Small intestine (tissue), 16 donors: Measurements from ENCODE around the gene CPLANE2. TPM values are rescaled to one million over a fixed set of nuclear protein-coding genes. Genes with fewer than 3 reads are reported as not detected.

Experiments used
- DNase-seq, 2 donors: peaks; one replicate each; pipeline versions ENCODE4 v3.0.0 to v3.0.0-alpha.2; 2013
- FAIRE-seq: peaks from 2 replicates; lab custom pipeline; 2012; peaks lifted over from hg19 to GRCh38; lab: Jason Lieb, UNC
- H3K27ac ChIP-seq, 3 donors: one replicate each; pipeline ENCODE4 v1.5.1; 2013; ENCODE audit warnings: low read length in 2 of 3, mild to moderate bottlenecking in 2 of 3, control low read depth in 1 of 3, inconsistent platforms in 1 of 3, low read depth in 1 of 3, moderate library complexity in 1 of 3
- H3K27me3 ChIP-seq, 3 donors: one replicate each; pipeline ENCODE4 v1.6.1; 2013; ENCODE audit warnings: low read length in 3 of 3, inconsistent platforms in 1 of 3; ENCODE audit not compliant: control insufficient read depth in 3 of 3, insufficient read depth in 3 of 3
- H3K36me3 ChIP-seq, 3 donors: one replicate each; pipeline ENCODE4 v1.6.1; 2013; ENCODE audit warnings: low read length in 3 of 3, inconsistent platforms in 1 of 3, low read depth in 1 of 3, mild to moderate bottlenecking in 1 of 3, moderate library complexity in 1 of 3; ENCODE audit not compliant: control insufficient read depth in 3 of 3, insufficient read depth in 2 of 3
- H3K4me1 ChIP-seq, 3 donors: one replicate each; pipeline ENCODE4 v1.6.1; 2013; ENCODE audit warnings: low read length in 2 of 3, inconsistent platforms in 1 of 3, low read depth in 1 of 3, mild to moderate bottlenecking in 1 of 3, moderate library complexity in 1 of 3; ENCODE audit not compliant: control insufficient read depth in 3 of 3, insufficient read depth in 2 of 3
- H3K4me3 ChIP-seq, 3 donors: one replicate each; pipeline ENCODE4 v1.5.1; 2013; ENCODE audit warnings: low read length in 3 of 3, control low read depth in 1 of 3, inconsistent platforms in 1 of 3, low read depth in 1 of 3, mild to moderate bottlenecking in 1 of 3, moderate library complexity in 1 of 3
- H3K9me3 ChIP-seq, 2 donors: one replicate each; pipeline ENCODE4 v1.6.1; 2013; ENCODE audit warnings: low read depth in 1 of 2, low read length in 1 of 2; ENCODE audit not compliant: control insufficient read depth in 2 of 2, insufficient read depth in 1 of 2
- WGBS, 3 donors: extraction: QIAGEN DNeasy Blood & Tissue Kit; methylation state at CpG; one replicate each; pipeline ENCODE4 v1.1.7; 2013; 5-methylcytosine and 5-hydroxymethylcytosine counted together
- long read RNA-seq, 10 donors: transcript quantifications; one replicate each; lab custom pipeline, GENCODE V29; 2026
- polyA plus RNA-seq, 4 donors: library from polyadenylated mRNA; stranded (reverse) in 3 of 4; unstranded in 1 of 4; fragments of 200-250 nt in 3 of 4; fragments of 120-200 nt in 1 of 4; gene quantifications; one replicate each; pipeline versions ENCODE4 v1.2.1 to v1.2.3, GENCODE V29; 2013
- donor health status: healthy with polysubstance abuse.
- donor health status: control.
- donor health status: control.
- donor health status: Bipolar disorder and iron deficiency.
- donor health status: healthy.

Gene CPLANE2
- 1 to 10 TPM; 1.6 to 7.4 (median 4.4) TPM for polyA plus RNA-seq
- long read RNA-seq, donor 1: 0 reads
- long read RNA-seq, donor 2: 0 reads
- long read RNA-seq, donor 3, partial matches to known transcripts: 0 of 2 reads
- long read RNA-seq, donor 3, other reads (novel, unspliced or antisense): 0 of 2 reads
- long read RNA-seq, donor 4: 0 reads
- long read RNA-seq, donor 5: 0 reads
- long read RNA-seq, donor 6: 0 reads
- long read RNA-seq, donor 7: 0 reads
- long read RNA-seq, donor 8: 0 reads
- long read RNA-seq, donor 9: 0 reads
- long read RNA-seq, donor 10, partial matches to known transcripts: 0 of 1 reads
- long read RNA-seq, donor 10, other reads (novel, unspliced or antisense): 0 of 1 reads

- Histone ChIP-seq H3K4me1 (peaks cover 0 to 13% (median 4%) of the 10 kb centered on the region in 3 donors), H3K4me3 (peak within 1 kb of the TSS; percentile 61 to 70 (median 64)), H3K27ac (peak within 1 kb of the TSS; percentile 42 to 92 (median 82)), H3K9me3 (no peaks in the 10 kb centered on the region), H3K36me3 (peaks cover 0 to 13% (median 0%) of the 10 kb centered on the region in 3 donors), H3K27me3 (no peaks in the 10 kb centered on the region)
- 0 to 1% (median 0%) methylated on average over 56 to 57 of the region's 57 CpGs for WGBS, 3 donors
- DNase-seq (peak; percentile 93 to 98), FAIRE-seq (no peak)
Measured at GRCh38 chr1:16236511-16237342, at the start of gene CPLANE2. CPLANE2 (minus strand) TSS chr1:16237183; CDS start chr1:16236742, 441 bp downstream.

DNA sequence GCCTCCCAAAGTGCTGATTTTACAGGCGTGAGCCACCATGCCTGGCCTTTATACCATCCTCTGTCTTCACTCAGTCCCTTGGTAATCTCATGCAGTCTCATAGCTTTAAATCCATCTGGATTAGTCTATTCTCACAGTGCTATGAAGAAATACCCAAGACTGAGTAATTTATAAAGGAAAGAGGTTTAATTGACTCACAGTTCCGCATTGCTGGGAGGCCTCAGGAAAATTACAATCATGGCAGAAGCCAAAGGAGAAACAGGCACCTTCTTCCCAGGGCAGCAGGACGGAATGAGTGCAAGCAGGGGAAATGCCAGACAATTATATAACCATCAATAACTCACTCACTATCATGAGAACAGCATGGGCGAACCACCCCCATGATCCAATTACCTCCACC, 49.1 kb upstream of the CPLANE2 start:
- Histone ChIP-seq H3K9me3 (no peaks in the 10 kb centered on the region), H3K36me3 (peaks cover 0 to 27% (median 0%) of the 10 kb centered on the region in 3 donors), H3K4me3 (no peak overlapping the region), H3K4me1 (no peaks in the 10 kb centered on the region), H3K27ac (no peak overlapping the region), H3K27me3 (no peaks in the 10 kb centered on the region)
- no peak for DNase-seq
- FAIRE-seq: no peak
- 94 to 99% (median 96%) methylated on average over 4 of the region's 4 CpGs for WGBS, 3 donors

GRCh38 chr1:16281765-16282164, 44.8 kb upstream of the CPLANE2 start:
- Histone ChIP-seq H3K9me3 (no peaks in the 10 kb centered on the region), H3K27ac (no peak overlapping the region), H3K4me3 (no peak overlapping the region), H3K36me3 (peaks cover 0 to 24% (median 0%) of the 10 kb centered on the region in 3 donors), H3K4me1 (no peaks in the 10 kb centered on the region), H3K27me3 (no peaks in the 10 kb centered on the region)
- FAIRE-seq: no peak
- no peak for DNase-seq
- WGBS, 3 donors: 65 to 84% (median 76%) methylated on average over 2 of the region's 2 CpGs

- H3K27me3 ChIP-seq: no peaks in the 10 kb centered on the region
- no peaks in the 10 kb centered on the region for H3K9me3 ChIP-seq
- 82 to 93% (median 93%) methylated on average over 2 of the region's 2 CpGs for WGBS, 3 donors
- FAIRE-seq (no peak), DNase-seq (no peak)
- H3K4me1 ChIP-seq: no peaks in the 10 kb centered on the region
- H3K27ac ChIP-seq: no peak overlapping the region
- H3K36me3 ChIP-seq: peaks cover 0 to 17% (median 0%) of the 10 kb centered on the region in 3 donors
- no peak overlapping the region for H3K4me3 ChIP-seq
Measured at GRCh38 chr1:16279186-16279585, 42.2 kb upstream of the CPLANE2 start.

DNA sequence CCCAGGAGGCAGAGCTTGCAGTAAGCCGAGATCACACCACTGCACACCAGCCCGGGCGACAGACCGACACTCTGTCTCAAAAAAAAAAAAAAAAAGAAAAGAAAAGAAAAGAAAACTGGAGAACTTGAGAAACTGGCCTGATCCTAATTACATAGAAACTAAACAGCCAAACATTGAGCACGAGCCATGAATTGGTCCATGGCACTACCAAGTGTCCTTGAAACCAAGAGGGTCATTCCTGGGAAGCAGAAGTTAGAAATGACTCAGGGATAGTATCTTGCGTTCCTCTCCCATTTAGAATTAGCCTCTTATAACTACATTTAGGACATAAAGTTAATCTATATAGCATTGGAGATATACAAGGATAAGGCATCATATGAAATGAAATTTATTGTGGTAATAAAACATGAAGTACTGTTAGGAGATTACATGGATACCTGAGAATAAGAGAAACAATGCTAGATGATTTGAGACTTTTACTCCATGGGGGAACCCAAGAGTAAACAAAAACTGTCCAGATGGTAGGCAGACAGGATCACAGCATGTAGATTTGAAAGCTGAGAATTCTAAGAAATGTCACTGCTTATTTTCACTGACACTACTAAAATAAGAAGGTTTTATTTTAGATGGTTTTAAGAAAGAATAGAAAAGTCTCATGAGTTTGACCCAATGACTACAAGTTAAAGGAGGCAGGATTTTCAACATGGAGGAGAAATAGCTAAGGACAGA, 39.5 kb upstream of the CPLANE2 start:
- no peak overlapping the region for H3K4me3 ChIP-seq
- no peak for FAIRE-seq
- H3K36me3 ChIP-seq: peaks cover 0 to 23% (median 0%) of the 10 kb centered on the region in 3 donors
- H3K27ac ChIP-seq: no peak overlapping the region
- DNase-seq: peak in 1 of 2 donors; percentile 27
- no peaks in the 10 kb centered on the region for H3K4me1 ChIP-seq
- 74 to 87% (median 77%) methylated on average over 6 of the region's 6 CpGs for WGBS, 3 donors
- H3K27me3 ChIP-seq: no peaks in the 10 kb centered on the region
- H3K9me3 ChIP-seq: no peaks in the 10 kb centered on the region

GRCh38 chr1:16275591-16275990, 38.6 kb upstream of the CPLANE2 start:
- H3K9me3 ChIP-seq: no peaks in the 10 kb centered on the region
- FAIRE-seq: no peak
- WGBS, 3 donors: 84 to 92% (median 87%) methylated on average over 7 of the region's 7 CpGs
- H3K4me1 ChIP-seq: no peaks in the 10 kb centered on the region
- DNase-seq: no peak
- no peaks in the 10 kb centered on the region for H3K27me3 ChIP-seq
- H3K4me3 ChIP-seq: no peak overlapping the region
- H3K36me3 ChIP-seq: peaks cover 0 to 21% (median 0%) of the 10 kb centered on the region in 3 donors
- no peak overlapping the region for H3K27ac ChIP-seq

GRCh38 chr1:16267690-16268180, 30.8 kb upstream of the CPLANE2 start:
- DNase-seq (peak; percentile 18 to 36), FAIRE-seq (no peak)
- no peaks in the 10 kb centered on the region for H3K27me3 ChIP-seq

More at GRCh38 chr1:16267690-16268180, 30.8 kb upstream of the CPLANE2 start:
- H3K9me3 ChIP-seq: no peaks in the 10 kb centered on the region
- peaks cover 0 to 11% (median 0%) of the 10 kb centered on the region in 3 donors for H3K36me3 ChIP-seq
- peaks cover 4 to 9% (median 6%) of the 10 kb centered on the region in 3 donors for H3K4me1 ChIP-seq
- H3K4me3 ChIP-seq: no peak overlapping the region
- H3K27ac ChIP-seq: no peak overlapping the region
